WTC11 (cell line): Measurements from ENCODE around the gene IFRD2. TPM values are rescaled to one million over a fixed set of nuclear protein-coding genes. Genes with fewer than 3 reads are reported as not detected.
A peak's percentile ranks its signal among the peaks of the same experiment; 100 is the strongest.

ENCODE experiments used
- CDX4 ChIP-seq: fragments of 250-450 bp; sonication (Bioruptor Pico); IDR thresholded peaks from 2 replicates; pipeline ENCODE4 v1.9.0; 2021; ENCODE audit warnings: moderate library complexity, mild to moderate bottlenecking, inconsistent platforms, borderline replicate concordance
- CREB1 ChIP-seq: sonication (generic); formaldehyde crosslinking; IDR thresholded peaks from 2 replicates; pipeline ENCODE4 v1.8.0; 2023; ENCODE audit warnings: mild to moderate bottlenecking, missing genetic modification reagents
- ERG ChIP-seq: fragments of 250-450 bp; sonication (Bioruptor Pico); IDR thresholded peaks from 2 replicates; pipeline ENCODE4 v1.8.0; 2021; ENCODE audit warnings: mild to moderate bottlenecking
- ETV6 ChIP-seq: sonication (generic); formaldehyde crosslinking; IDR thresholded peaks from 2 replicates; pipeline ENCODE4 v1.8.1; 2022; ENCODE audit warnings: mild to moderate bottlenecking, missing genetic modification reagents
- FOXP4 ChIP-seq: sonication (generic); formaldehyde crosslinking; IDR thresholded peaks from 2 replicates; pipeline ENCODE4 v1.8.0; 2022; ENCODE audit warnings: mild to moderate bottlenecking, missing genetic modification reagents
- GTF2I ChIP-seq: fragments of 250-450 bp; sonication (Bioruptor Pico); conservative IDR thresholded peaks from 2 replicates; pipeline ENCODE4 v1.4.0; 2021; ENCODE audit warnings: mild to moderate bottlenecking
- HMGA2 ChIP-seq: fragments of 250-450 bp; sonication (Bioruptor Pico); IDR thresholded peaks from 2 replicates; pipeline ENCODE4 v1.4.0; 2021; ENCODE audit warnings: mild to moderate bottlenecking, moderate library complexity
- IRF2 ChIP-seq: sonication (generic); formaldehyde crosslinking; IDR thresholded peaks from 2 replicates; pipeline ENCODE4 v1.8.0; 2022; ENCODE audit warnings: low read depth, missing genetic modification reagents, borderline replicate concordance
- KAT7 ChIP-seq: sonication (generic); formaldehyde crosslinking; IDR thresholded peaks from 2 replicates; pipeline ENCODE4 v1.8.1; 2023; ENCODE audit warnings: missing genetic modification reagents, mild to moderate bottlenecking, borderline replicate concordance
- MAX ChIP-seq: sonication (generic); formaldehyde crosslinking; IDR thresholded peaks from 2 replicates; pipeline ENCODE4 v1.8.0; 2022; ENCODE audit warnings: mild to moderate bottlenecking, missing genetic modification reagents
- MLX ChIP-seq: sonication (generic); formaldehyde crosslinking; IDR thresholded peaks from 2 replicates; pipeline ENCODE4 v1.8.1; 2023; ENCODE audit warnings: mild to moderate bottlenecking, missing genetic modification reagents, moderate library complexity
- MXD4 ChIP-seq: fragments of 250-450 bp; sonication (Bioruptor Pico); IDR thresholded peaks from 2 replicates; pipeline ENCODE4 v1.8.0; 2021; ENCODE audit warnings: mild to moderate bottlenecking, moderate library complexity, borderline replicate concordance
- MYBL2 ChIP-seq: sonication (generic); formaldehyde crosslinking; IDR thresholded peaks from 2 replicates; pipeline ENCODE4 v1.8.1; 2023; ENCODE audit warnings: mild to moderate bottlenecking, moderate library complexity, missing genetic modification reagents
- NFATC4 ChIP-seq: fragments of 250-450 bp; sonication (Bioruptor Pico); IDR thresholded peaks from 2 replicates; pipeline ENCODE4 v1.9.0; 2021; ENCODE audit warnings: mild to moderate bottlenecking
- NR1H2 ChIP-seq: sonication (generic); formaldehyde crosslinking; IDR thresholded peaks from 2 replicates; pipeline ENCODE4 v1.9.0; 2021; ENCODE audit warnings: mild to moderate bottlenecking, moderate library complexity, missing genetic modification reagents
- NR3C1 ChIP-seq: sonication (generic); formaldehyde crosslinking; conservative IDR thresholded peaks from 2 replicates; pipeline ENCODE4 v1.8.1; 2023; ENCODE audit warnings: low read depth, mild to moderate bottlenecking, missing genetic modification reagents
- OVOL2 ChIP-seq: fragments of 250-450 bp; sonication (Bioruptor Pico); IDR thresholded peaks from 2 replicates; pipeline ENCODE4 v1.9.0; 2021; ENCODE audit warnings: mild to moderate bottlenecking, borderline replicate concordance
- RORB ChIP-seq: fragments of 250-450 bp; sonication (Bioruptor Pico); IDR thresholded peaks from 2 replicates; pipeline ENCODE4 v1.9.0; 2021; ENCODE audit warnings: mild to moderate bottlenecking
- SMAD3 ChIP-seq: sonication (generic); formaldehyde crosslinking; IDR thresholded peaks from 2 replicates; pipeline ENCODE4 v1.8.0; 2022; ENCODE audit warnings: missing genetic modification reagents, mild to moderate bottlenecking, borderline replicate concordance
- TEAD1 ChIP-seq: sonication (generic); formaldehyde crosslinking; IDR thresholded peaks from 2 replicates; pipeline ENCODE4 v1.8.0; 2022; ENCODE audit warnings: mild to moderate bottlenecking, missing genetic modification reagents
- TEAD4 ChIP-seq: sonication (generic); formaldehyde crosslinking; IDR thresholded peaks from 2 replicates; pipeline ENCODE4 v1.8.0; 2022; ENCODE audit warnings: mild to moderate bottlenecking, missing genetic modification reagents
- TP53 ChIP-seq: sonication (generic); formaldehyde crosslinking; IDR thresholded peaks from 2 replicates; pipeline ENCODE4 v1.8.1; 2023; ENCODE audit warnings: mild to moderate bottlenecking, missing genetic modification reagents
- ZNF671 ChIP-seq: fragments of 250-450 bp; sonication (Bioruptor Pico); IDR thresholded peaks from 2 replicates; pipeline ENCODE4 v1.8.0; 2021; ENCODE audit warnings: mild to moderate bottlenecking
- total RNA-seq: library from RNA; stranded (reverse); gene quantifications from 3 replicates; pipeline ENCODE4 v1.2.3, GENCODE V29; 2021
- TF ChIP-seq, protein P1 (sequence below): fragments of 200-600 bp; IDR thresholded peaks from 2 replicates; pipeline ENCODE4 v1.8.0; 2022; ENCODE audit warnings: antibody characterized with exemption
- TF ChIP-seq, protein P2 (sequence below): sonication (generic); formaldehyde crosslinking; IDR thresholded peaks from 2 replicates; pipeline ENCODE4 v1.8.0; 2023; ENCODE audit warnings: missing genetic modification reagents, mild to moderate bottlenecking, borderline replicate concordance
- TF ChIP-seq, protein P3 (sequence below): sonication (generic); formaldehyde crosslinking; IDR thresholded peaks from 2 replicates; pipeline ENCODE4 v1.8.1; 2022; ENCODE audit warnings: low read depth, mild to moderate bottlenecking, moderate library complexity, missing genetic modification reagents, borderline replicate concordance

IFRD2 gene
- total RNA-seq, 1 experiment from 2014 or later, result 92.0 TPM

DNA sequence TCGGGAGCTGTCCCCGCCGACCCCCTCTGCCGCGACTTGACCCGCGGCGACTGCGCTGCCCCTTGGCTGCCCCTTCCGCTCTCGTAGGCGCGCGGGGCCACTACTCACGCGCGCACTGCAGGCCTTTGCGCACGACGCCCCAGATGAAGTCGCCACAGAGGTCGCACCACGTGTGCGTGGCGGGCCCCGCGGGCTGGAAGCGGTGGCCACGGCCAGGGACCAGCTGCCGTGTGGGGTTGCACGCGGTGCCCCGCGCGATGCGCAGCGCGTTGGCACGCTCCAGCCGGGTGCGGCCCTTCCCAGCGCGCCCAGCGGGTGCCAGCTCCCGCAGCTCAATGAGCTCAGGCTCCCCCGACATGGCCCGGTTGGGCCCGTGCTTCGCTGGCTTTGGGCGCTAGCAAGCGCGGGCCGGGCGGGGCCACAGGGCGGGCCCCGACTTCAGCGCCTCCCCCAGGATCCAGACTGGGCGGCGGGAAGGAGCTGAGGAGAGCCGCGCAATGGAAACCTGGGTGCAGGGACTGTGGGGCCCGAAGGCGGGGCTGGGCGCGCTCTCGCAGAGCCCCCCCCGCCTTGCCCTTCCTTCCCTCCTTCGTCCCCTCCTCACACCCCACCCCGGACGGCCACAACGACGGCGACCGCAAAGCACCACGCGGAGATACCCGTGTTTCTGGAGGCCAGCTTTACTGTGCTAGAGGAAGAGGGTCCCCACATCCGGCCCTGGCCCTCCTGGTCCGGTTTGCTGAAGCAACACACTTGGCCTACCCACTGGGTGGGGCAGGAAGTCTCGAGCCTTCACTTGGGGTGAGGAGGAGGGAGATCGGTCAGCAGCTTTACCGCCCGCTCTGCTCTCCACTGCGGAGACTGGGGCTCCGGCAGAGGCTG lies 48.5 kb upstream of the IFRD2 start, which contains the start of gene RASSF1 (continued):
- no peak for TF ChIP-seq NR1H2 (CRISPR knock-in tag)
- peak; percentile 85 for TF ChIP-seq MYBL2 (CRISPR knock-in tag)
- no peak for TF ChIP-seq IRF2 (CRISPR knock-in tag)
- TF ChIP-seq KAT7 (CRISPR knock-in tag), result no peak
- no peak for TF ChIP-seq MLX (CRISPR knock-in tag)
- TF ChIP-seq, protein P1, sequence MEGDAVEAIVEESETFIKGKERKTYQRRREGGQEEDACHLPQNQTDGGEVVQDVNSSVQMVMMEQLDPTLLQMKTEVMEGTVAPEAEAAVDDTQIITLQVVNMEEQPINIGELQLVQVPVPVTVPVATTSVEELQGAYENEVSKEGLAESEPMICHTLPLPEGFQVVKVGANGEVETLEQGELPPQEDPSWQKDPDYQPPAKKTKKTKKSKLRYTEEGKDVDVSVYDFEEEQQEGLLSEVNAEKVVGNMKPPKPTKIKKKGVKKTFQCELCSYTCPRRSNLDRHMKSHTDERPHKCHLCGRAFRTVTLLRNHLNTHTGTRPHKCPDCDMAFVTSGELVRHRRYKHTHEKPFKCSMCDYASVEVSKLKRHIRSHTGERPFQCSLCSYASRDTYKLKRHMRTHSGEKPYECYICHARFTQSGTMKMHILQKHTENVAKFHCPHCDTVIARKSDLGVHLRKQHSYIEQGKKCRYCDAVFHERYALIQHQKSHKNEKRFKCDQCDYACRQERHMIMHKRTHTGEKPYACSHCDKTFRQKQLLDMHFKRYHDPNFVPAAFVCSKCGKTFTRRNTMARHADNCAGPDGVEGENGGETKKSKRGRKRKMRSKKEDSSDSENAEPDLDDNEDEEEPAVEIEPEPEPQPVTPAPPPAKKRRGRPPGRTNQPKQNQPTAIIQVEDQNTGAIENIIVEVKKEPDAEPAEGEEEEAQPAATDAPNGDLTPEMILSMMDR, result no peak
- TF ChIP-seq ERG, result no peak
- peak; percentile 85; the same call in 1 of the 2 replicates for TF ChIP-seq MAX
- TF ChIP-seq OVOL2, result no peak
- no peak for TF ChIP-seq NR3C1 (CRISPR knock-in tag)
- TF ChIP-seq NFATC4 (CRISPR knock-in tag), result no peak
- TF ChIP-seq MXD4 (CRISPR knock-in tag), result no peak
- TF ChIP-seq GTF2I, result no peak
- TF ChIP-seq CREB1 (CRISPR knock-in tag), result no peak
- no peak for TF ChIP-seq ZNF671 (CRISPR knock-in tag)
- no peak for TF ChIP-seq TEAD4 (CRISPR knock-in tag)
- TF ChIP-seq, protein P2, sequence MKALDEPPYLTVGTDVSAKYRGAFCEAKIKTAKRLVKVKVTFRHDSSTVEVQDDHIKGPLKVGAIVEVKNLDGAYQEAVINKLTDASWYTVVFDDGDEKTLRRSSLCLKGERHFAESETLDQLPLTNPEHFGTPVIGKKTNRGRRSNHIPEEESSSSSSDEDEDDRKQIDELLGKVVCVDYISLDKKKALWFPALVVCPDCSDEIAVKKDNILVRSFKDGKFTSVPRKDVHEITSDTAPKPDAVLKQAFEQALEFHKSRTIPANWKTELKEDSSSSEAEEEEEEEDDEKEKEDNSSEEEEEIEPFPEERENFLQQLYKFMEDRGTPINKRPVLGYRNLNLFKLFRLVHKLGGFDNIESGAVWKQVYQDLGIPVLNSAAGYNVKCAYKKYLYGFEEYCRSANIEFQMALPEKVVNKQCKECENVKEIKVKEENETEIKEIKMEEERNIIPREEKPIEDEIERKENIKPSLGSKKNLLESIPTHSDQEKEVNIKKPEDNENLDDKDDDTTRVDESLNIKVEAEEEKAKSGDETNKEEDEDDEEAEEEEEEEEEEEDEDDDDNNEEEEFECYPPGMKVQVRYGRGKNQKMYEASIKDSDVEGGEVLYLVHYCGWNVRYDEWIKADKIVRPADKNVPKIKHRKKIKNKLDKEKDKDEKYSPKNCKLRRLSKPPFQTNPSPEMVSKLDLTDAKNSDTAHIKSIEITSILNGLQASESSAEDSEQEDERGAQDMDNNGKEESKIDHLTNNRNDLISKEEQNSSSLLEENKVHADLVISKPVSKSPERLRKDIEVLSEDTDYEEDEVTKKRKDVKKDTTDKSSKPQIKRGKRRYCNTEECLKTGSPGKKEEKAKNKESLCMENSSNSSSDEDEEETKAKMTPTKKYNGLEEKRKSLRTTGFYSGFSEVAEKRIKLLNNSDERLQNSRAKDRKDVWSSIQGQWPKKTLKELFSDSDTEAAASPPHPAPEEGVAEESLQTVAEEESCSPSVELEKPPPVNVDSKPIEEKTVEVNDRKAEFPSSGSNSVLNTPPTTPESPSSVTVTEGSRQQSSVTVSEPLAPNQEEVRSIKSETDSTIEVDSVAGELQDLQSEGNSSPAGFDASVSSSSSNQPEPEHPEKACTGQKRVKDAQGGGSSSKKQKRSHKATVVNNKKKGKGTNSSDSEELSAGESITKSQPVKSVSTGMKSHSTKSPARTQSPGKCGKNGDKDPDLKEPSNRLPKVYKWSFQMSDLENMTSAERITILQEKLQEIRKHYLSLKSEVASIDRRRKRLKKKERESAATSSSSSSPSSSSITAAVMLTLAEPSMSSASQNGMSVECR (CRISPR knock-in tag), result no peak
- TF ChIP-seq, protein P3, sequence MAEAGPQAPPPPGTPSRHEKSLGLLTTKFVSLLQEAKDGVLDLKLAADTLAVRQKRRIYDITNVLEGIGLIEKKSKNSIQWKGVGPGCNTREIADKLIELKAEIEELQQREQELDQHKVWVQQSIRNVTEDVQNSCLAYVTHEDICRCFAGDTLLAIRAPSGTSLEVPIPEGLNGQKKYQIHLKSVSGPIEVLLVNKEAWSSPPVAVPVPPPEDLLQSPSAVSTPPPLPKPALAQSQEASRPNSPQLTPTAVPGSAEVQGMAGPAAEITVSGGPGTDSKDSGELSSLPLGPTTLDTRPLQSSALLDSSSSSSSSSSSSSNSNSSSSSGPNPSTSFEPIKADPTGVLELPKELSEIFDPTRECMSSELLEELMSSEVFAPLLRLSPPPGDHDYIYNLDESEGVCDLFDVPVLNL (CRISPR knock-in tag), result no peak
- no peak for TF ChIP-seq CDX4 (CRISPR knock-in tag)
- peak; percentile 61 for TF ChIP-seq TP53 (CRISPR knock-in tag)
- TF ChIP-seq FOXP4 (CRISPR knock-in tag), result no peak
- TF ChIP-seq HMGA2 (CRISPR knock-in tag), result no peak
- TF ChIP-seq TEAD1 (CRISPR knock-in tag), result 0 out of 2 replicates have a peak, but pooled peaks have one; percentile 67
- TF ChIP-seq RORB (CRISPR knock-in tag), result no peak
- TF ChIP-seq ETV6 (CRISPR knock-in tag), result peak; percentile 40
- 0 out of 2 replicates have a peak, but pooled peaks have one; percentile 30 for TF ChIP-seq SMAD3 (CRISPR knock-in tag)
